Fibroblast of lung (primary cell): ENCODE measurements around the gene ANO1. TPM values are rescaled to one million over a fixed set of nuclear protein-coding genes. Genes with fewer than 3 reads are reported as not detected.

ENCODE experiments used
- DNase-seq, 2 donors: peaks; one replicate each; pipeline versions ENCODE4 v3.0.0 to v3.0.0-alpha.2; 2010; ENCODE audit warnings: low read depth in 2 of 2
- H2AFZ ChIP-seq: 2 replicates; pipeline ENCODE4 v1.5.1; 2012; ENCODE audit warnings: low read length, control low read depth, inconsistent platforms
- H3K27ac ChIP-seq: 2 replicates; pipeline ENCODE4 v1.5.1; 2011; ENCODE audit warnings: low read length, control low read depth; ENCODE audit not compliant: insufficient read depth
- H3K27me3 ChIP-seq: 2 replicates; pipeline ENCODE4 v1.5.1; 2011; ENCODE audit warnings: mild to moderate bottlenecking, low read length; ENCODE audit not compliant: control insufficient read depth, insufficient read depth
- H3K36me3 ChIP-seq: 2 replicates; pipeline ENCODE4 v1.5.1; 2011; ENCODE audit warnings: low read length; ENCODE audit not compliant: control insufficient read depth, insufficient read depth
- H3K4me1 ChIP-seq: 2 replicates; pipeline ENCODE4 v1.5.1; 2011; ENCODE audit warnings: low read length; ENCODE audit not compliant: control insufficient read depth, insufficient read depth; ENCODE audit errors: extremely low read depth
- H3K4me2 ChIP-seq: 2 replicates; pipeline ENCODE4 v1.5.1; 2011; ENCODE audit warnings: low read length, control low read depth; ENCODE audit not compliant: insufficient read depth; ENCODE audit errors: extremely low read depth
- H3K4me3 ChIP-seq, 4 experiments: fragments of 200-600 bp in 1 of 4; sonication (generic) in 1 of 4; replicated peaks in 1 of 4; 2 replicates each; pipeline ENCODE4 v1.5.1; 2011 to 2016; ENCODE audit warnings: low read length in 4 of 4, low read depth in 3 of 4, mild to moderate bottlenecking in 3 of 4, control low read depth in 2 of 4, inconsistent platforms in 1 of 4, mixed read lengths in 1 of 4; ENCODE audit not compliant: insufficient read depth in 1 of 4; ENCODE audit errors: control extremely low read depth in 1 of 4
- H3K79me2 ChIP-seq: 2 replicates; pipeline ENCODE4 v1.5.1; 2012; ENCODE audit warnings: mild to moderate bottlenecking, low read length, inconsistent platforms; ENCODE audit not compliant: control insufficient read depth, insufficient read depth
- H3K9ac ChIP-seq: 2 replicates; pipeline ENCODE4 v1.5.1; 2011; ENCODE audit warnings: mild to moderate bottlenecking, low read length, control low read depth; ENCODE audit not compliant: insufficient read depth
- H3K9me3 ChIP-seq: 2 replicates; pipeline ENCODE4 v1.5.1; 2012; ENCODE audit warnings: low read depth, low read length; ENCODE audit not compliant: control insufficient read depth, insufficient read depth
- H4K20me1 ChIP-seq: 2 replicates; pipeline ENCODE4 v1.5.1; 2011; ENCODE audit warnings: low read length; ENCODE audit not compliant: control insufficient read depth, insufficient read depth; ENCODE audit errors: extremely low read depth
- EZH2 ChIP-seq: IDR thresholded peaks from 2 replicates; pipeline ENCODE4 v1.5.1; 2012; ENCODE audit warnings: low read length, control low read depth, mild to moderate bottlenecking; ENCODE audit errors: missing control alignments
- polyA plus RNA-seq, 2 donors: library from polyadenylated mRNA; depleted of rRNA in 1 of 2; stranded (reverse) in 1 of 2; unstranded in 1 of 2; fragments of >200 nt; gene quantifications; 2 replicates each; pipeline ENCODE4 v1.2.1, GENCODE V29; 2011 to 2012; ENCODE audit warnings: missing spikeins in 1 of 2
- total RNA-seq: library from RNA; depleted of rRNA; stranded (reverse); fragments of >200 nt; gene quantifications from 2 replicates; pipeline ENCODE4 v1.2.1, GENCODE V29; 2014
- TF ChIP-seq, protein P1 (sequence below), 2 donors: IDR thresholded peaks in 1 of 2; conservative IDR thresholded peaks in 1 of 2; 1 replicate in 1 of 2; 2 replicates in 1 of 2; pipeline ENCODE4 v1.5.1; 2011 to 2012; ENCODE audit warnings: low read length in 2 of 2, control low read depth in 1 of 2, inconsistent platforms in 1 of 2, low read depth in 1 of 2, mild to moderate bottlenecking in 1 of 2

Gene ANO1
- total and polyA plus RNA-seq, 2 donors (not counting 1 experiment from before 2014, with no cell fraction given): 0.99 to 4.1 TPM

- no peak overlapping the region for H3K9ac ChIP-seq
- TF ChIP-seq, protein P1, sequence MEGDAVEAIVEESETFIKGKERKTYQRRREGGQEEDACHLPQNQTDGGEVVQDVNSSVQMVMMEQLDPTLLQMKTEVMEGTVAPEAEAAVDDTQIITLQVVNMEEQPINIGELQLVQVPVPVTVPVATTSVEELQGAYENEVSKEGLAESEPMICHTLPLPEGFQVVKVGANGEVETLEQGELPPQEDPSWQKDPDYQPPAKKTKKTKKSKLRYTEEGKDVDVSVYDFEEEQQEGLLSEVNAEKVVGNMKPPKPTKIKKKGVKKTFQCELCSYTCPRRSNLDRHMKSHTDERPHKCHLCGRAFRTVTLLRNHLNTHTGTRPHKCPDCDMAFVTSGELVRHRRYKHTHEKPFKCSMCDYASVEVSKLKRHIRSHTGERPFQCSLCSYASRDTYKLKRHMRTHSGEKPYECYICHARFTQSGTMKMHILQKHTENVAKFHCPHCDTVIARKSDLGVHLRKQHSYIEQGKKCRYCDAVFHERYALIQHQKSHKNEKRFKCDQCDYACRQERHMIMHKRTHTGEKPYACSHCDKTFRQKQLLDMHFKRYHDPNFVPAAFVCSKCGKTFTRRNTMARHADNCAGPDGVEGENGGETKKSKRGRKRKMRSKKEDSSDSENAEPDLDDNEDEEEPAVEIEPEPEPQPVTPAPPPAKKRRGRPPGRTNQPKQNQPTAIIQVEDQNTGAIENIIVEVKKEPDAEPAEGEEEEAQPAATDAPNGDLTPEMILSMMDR (conservative IDR thresholded peaks at IDR 0.05 in 1 of 2, IDR thresholded peaks at IDR 0.05 in 1 of 2; ENCODE audit: low read depth in 1 of 2, low read length in 2 of 2): no peak
- no peak for TF ChIP-seq EZH2
- no peaks in the 10 kb centered on the region for H3K79me2 ChIP-seq
- no peaks in the 10 kb centered on the region for H4K20me1 ChIP-seq
- DNase-seq: no peak
- H3K36me3 ChIP-seq: no peaks in the 10 kb centered on the region
- no peaks in the 10 kb centered on the region for H3K9me3 ChIP-seq
- no peak overlapping the region for H3K27ac ChIP-seq
- H3K27me3 ChIP-seq: peaks cover 2% of the 10 kb centered on the region
- H2AFZ ChIP-seq: no peak overlapping the region
- H3K4me3 ChIP-seq: no peak overlapping the region
- H3K4me1 ChIP-seq: no peaks in the 10 kb centered on the region
- H3K4me2 ChIP-seq: no peak overlapping the region
Observed at GRCh38 chr11:70040869-70041501, 37.1 kb upstream of the ANO1 start.

- peaks cover 2% of the 10 kb centered on the region for H3K27me3 ChIP-seq
- no peak for TF ChIP-seq EZH2
- TF ChIP-seq, protein P1 (conservative IDR thresholded peaks at IDR 0.05 in 1 of 2, IDR thresholded peaks at IDR 0.05 in 1 of 2; ENCODE audit: low read depth in 1 of 2, low read length in 2 of 2): no peak
- H4K20me1 ChIP-seq: no peaks in the 10 kb centered on the region
Observed at GRCh38 chr11:70043482-70043881, 34.6 kb upstream of the ANO1 start.

DNA sequence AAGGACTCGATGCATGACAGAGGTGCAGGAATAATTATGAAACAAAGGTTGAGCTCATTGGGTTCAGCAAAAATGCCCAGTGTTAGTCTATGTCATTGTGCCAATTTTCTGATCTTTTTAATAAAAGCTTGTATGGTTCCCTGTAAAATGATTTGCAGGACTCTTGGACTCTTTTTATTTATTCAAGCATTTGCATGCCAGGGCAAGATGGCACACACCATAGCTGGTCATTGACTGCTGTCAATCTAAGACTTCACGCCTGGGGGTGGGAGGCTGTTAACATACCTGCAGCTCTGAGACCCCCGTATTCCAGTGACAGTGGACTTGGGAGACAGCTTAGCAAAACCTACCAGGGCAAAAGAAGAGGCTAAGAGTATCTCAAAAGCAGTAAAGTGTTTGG, 32.0 kb upstream of the ANO1 start:
- no peaks in the 10 kb centered on the region for H4K20me1 ChIP-seq
- no peak overlapping the region for H3K9ac ChIP-seq
- H3K36me3 ChIP-seq: no peaks in the 10 kb centered on the region
- TF ChIP-seq EZH2: no peak
- TF ChIP-seq, protein P1 (conservative IDR thresholded peaks at IDR 0.05 in 1 of 2, IDR thresholded peaks at IDR 0.05 in 1 of 2; ENCODE audit: low read depth in 1 of 2, low read length in 2 of 2): no peak
- H3K79me2 ChIP-seq: no peaks in the 10 kb centered on the region
- peaks cover 10% of the 10 kb centered on the region for H3K27me3 ChIP-seq
- no peaks in the 10 kb centered on the region for H3K9me3 ChIP-seq
- no peak for DNase-seq
- no peaks in the 10 kb centered on the region for H3K4me1 ChIP-seq
- no peak overlapping the region for H3K27ac ChIP-seq
- H3K4me2 ChIP-seq: no peak overlapping the region
- no peak overlapping the region for H3K4me3 ChIP-seq
- no peak overlapping the region for H2AFZ ChIP-seq

More at GRCh38 chr11:70043482-70043881, 34.6 kb upstream of the ANO1 start:
- Histone ChIP-seq H3K79me2 (no peaks in the 10 kb centered on the region), H3K36me3 (no peaks in the 10 kb centered on the region), H3K27ac (no peak overlapping the region), H3K4me3 (no peak overlapping the region), H3K4me1 (no peaks in the 10 kb centered on the region), H3K9me3 (no peaks in the 10 kb centered on the region), H3K4me2 (no peak overlapping the region), H2AFZ (no peak overlapping the region), H3K9ac (no peak overlapping the region)
- no peak for DNase-seq
